Hematopoietic multipotent progenitor cell treated with erythropoietin and hydrocortisone succinate and interleukin-3 and kit ligand, for 4 days (in vitro differentiated cells): Measurements from ENCODE around the gene DYNLT4.
"Not testable (repeated sequence)": the region's sequence is repeated elsewhere in the genome, so short reads cannot be mapped to it uniquely, and the experiment has no call there.

Experiments used
- DNase-seq: peaks from one replicate; pipeline ENCODE4 v3.0.0-alpha.2; 2015

The DYNLT4 gene

DNA sequence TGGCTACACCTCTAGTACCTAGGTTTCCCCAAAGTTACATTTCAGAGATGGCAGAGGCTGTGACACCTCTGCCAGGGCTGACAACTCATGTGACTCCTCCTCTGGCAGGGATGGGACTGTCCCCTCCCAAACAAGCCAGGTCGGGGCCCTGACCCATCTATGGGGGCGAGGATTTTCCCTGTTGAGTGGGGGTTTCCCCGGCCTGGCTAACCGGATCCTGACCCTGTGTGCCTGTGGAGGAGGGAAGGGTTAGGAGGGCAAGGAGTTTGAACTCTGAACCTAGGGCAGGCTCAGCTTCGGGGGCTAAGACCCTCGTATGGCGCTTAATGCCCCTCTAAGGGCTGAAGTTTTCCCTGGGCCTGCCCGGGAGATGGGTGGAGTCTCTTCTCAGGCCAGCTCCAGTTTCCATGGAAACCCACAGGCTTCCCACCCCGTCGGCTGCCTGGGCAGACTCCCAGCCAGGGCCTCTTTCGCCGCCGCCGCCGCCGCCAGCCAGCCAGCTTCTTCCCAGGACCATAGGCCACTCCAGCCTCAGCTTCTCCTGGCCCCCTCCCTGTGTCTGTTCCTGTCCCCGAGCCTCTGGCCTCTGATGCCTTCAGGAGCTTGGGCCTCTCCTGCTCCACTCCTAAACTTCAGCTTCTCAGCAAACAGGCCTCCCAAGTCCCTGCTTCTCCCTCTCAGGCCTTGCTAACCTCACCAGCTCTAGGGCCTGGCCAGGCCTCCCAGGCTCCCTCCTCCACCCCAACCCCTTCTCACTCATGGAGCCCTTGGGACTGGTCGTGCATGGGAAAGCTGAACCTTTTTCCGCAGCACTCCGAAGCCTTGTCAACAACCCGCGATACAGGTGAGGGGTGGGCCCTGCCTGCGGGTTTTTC is 1.1 kb upstream of the DYNLT4 start, which contains the start of gene BTBD19:
TSS of gene BTBD19 (plus strand) at position 461 of the 875 bp plus-strand sequence. CDS start at position 759, 298 bp downstream.
- peak; percentile 85 for DNase-seq

DNA sequence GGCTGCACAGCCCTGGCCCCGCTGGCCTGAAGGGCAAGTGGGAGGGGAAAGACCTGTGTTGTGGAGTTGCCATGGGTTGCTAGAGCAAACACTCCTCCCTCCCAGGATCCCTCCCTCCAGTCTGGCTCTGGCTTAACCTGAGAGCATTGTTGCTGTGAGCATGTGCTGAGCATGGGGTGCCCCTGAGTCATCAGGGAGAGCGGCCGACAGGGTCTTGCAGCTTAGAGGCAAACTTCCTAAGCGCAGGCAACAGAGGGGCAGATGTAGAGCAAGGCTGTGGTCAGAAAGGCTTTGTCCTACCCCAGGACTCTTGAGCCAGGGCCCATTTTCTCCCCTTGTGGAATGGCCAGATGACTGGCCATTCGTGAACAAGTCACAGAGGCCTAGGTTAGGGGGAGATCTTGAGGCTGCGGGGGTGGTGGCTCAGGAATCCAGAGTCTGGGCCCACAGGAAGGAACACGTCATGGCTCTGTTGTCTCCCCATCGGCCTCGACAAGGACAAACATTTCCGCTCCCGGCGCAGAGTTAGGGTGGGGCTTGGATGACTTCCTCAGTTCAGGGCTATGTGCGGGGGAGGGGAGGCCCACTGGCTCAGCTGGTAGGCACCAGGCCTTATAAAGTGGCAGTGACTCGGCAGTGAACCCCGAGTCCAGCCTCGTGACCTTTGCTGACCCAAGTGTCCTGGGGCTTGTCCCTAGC is 362 bp upstream of the DYNLT4 start:
- DNase-seq = peak; percentile 98

DNA sequence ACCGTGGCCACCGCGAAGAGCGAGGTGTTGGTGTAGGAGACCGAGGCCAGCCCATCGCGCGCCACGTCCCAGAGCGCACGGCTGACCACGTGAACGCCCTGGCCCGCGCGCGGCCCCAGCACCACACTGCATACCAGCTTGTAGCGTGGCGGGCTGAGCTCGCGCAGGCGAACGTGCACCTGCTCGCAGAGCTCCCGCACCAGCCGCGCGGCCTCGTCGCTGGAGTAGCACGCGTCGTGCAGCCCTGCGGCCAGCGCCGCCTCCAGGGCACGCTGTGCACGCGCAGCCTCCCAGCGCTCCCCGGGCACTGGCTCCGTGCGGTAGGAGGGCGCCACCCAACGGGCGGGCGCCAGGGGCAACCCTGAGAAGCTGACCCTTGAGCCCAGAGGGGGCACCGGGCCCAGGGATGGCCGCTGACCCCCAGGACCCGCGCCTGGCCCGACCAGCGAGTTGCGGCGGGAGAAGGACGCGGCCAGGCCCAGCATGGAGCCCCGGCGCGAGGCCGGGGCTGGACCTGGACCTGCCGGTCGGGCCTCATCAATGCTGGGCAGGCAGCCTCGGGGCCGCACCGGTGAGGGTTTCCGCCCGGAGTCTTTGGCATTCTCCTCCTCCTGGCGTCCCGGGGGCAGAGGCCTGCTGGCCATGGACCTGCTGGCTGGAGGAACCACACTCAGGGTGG is 987 bp downstream of the DYNLT4 start:
- no peak for DNase-seq

DNA sequence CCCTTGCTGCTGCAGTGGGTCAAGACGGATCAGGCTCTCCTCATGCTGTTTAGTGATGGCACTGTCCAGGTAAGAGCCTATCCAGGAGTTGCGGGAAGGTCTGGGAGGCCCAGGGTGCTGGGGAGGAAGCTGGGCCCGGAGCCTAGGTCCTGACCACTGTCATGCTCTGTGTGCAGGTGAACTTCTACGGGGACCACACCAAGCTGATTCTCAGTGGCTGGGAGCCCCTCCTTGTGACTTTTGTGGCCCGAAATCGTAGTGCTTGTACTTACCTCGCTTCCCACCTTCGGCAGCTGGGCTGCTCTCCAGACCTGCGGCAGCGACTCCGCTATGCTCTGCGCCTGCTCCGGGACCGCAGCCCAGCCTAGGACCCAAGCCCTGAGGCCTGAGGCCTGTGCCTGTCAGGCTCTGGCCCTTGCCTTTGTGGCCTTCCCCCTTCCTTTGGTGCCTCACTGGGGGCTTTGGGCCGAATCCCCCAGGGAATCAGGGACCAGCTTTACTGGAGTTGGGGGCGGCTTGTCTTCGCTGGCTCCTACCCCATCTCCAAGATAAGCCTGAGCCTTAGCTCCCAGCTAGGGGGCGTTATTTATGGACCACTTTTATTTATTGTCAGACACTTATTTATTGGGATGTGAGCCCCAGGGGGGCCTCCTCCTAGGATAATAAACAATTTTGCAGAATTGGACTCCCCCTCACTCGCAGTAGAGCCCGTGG is 1.7 kb downstream of the DYNLT4 start:
- DNase-seq = no peak

DNA sequence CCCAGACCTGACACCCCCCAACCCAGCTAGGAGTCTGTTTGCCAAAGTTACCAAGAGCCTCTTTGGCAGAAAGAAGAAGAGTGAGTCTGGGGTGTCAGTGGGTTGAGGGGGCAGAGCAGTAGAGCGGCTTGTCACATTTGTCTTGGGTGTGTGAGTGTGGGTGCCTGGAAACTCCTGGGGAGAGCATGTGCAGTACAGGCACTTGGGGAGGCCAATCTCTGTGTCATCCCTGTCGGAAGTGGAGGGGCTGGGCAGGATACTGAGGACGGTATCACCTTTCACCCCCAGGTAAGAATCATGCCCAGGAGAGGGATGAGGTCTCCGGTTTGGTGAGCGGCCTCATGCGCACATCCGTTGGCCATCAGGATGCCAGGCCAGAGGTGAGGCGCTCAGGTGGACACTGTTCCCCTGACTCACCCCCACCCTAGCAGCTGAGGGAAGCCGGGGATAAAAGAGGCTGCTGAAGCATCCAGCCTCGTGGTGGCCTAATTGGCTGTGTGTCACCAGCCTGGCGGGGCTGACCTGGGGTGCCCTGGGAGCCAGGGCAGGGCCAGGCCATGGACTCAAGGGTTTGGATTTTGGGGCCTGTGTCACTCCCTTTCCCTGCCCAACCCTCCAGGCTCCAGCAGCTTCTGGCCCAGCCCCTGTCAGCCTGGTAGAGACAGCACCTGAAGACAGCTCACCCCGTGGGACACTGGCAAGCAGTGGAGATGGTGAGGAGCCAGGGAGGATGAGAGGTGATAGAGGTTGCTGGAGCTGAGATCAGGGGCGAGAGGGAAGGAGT is 3.6 kb downstream of the DYNLT4 start:
- DNase-seq = no peak

DNA sequence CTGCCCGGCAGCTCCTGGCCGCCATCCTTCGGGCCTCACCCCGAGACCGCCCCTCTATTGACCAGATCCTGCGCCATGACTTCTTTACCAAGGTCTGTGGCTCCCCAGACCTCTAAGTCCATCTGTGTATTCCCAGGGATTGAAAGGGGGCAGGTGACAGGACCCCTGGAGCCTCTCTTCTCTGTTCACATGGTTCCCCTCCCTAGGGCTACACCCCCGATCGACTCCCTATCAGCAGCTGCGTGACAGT is 4.2 kb downstream of the DYNLT4 start:
- DNase-seq = no peak

DNA sequence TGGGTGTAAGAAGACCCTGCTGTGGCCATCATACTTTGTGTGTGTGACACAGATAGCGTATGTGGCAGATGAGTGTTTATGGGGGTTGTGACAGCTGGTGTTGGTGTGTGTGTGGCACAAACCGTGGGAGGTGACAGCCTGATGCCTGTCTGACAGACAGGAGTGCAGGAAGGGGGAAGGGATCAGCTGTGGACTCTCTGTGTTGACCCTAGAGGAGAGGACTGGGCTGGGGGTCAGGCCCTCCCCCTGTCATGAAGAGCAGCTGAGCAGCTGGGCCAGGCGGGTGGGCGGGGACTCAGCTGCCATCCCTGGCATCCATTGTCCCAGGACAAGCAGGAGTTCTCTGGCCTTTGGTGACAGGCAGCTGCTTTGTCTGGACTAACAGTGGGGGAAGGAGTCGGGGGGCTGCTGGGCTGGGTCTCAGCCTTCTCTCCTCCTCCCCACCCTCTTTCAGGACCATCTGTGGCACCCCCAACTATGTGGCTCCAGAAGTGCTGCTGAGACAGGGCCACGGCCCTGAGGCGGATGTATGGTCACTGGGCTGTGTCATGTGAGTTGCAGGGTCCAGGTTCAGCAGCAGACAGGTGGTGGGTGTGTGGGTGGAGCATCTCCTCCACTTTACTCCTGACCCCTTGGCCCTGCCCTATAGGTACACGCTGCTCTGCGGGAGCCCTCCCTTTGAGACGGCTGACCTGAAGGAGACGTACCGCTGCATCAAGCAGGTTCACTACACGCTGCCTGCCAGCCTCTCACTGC is 4.7 kb downstream of the DYNLT4 start:
- no peak for DNase-seq

DNA sequence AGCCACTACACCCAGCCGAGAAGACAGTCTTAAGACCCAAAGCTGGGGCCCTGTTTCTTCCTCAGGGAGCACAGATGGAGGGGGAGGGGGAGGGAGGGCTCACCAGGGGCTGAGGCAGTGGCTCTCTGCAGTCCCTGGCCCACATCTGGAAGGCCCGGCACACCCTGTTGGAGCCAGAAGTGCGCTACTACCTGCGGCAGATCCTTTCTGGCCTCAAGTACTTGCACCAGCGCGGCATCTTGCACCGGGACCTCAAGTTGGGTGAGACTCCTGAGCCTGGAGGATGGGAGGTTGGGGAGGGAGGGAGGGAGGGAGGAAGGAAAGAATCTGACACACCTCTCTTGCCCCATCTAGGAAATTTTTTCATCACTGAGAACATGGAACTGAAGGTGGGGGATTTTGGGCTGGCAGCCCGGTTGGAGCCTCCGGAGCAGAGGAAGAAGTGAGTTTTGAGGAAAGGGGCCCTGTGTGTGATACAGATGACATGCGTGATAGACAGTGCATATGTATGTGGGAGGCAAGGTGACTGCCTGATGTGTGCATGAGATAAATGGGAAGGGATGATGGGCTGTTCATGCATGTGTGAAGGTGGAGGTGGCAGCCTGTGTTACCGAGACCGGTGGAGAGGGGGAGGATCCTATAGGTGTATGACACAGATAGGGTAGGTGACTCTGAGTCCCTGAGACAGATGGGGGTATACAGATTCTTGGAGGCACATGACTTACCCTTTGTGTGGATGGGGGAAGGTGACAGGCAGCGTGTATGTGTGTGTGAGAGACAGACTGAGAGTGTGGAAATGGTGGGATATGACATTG is 5.5 kb downstream of the DYNLT4 start:
- no peak for DNase-seq

DNA sequence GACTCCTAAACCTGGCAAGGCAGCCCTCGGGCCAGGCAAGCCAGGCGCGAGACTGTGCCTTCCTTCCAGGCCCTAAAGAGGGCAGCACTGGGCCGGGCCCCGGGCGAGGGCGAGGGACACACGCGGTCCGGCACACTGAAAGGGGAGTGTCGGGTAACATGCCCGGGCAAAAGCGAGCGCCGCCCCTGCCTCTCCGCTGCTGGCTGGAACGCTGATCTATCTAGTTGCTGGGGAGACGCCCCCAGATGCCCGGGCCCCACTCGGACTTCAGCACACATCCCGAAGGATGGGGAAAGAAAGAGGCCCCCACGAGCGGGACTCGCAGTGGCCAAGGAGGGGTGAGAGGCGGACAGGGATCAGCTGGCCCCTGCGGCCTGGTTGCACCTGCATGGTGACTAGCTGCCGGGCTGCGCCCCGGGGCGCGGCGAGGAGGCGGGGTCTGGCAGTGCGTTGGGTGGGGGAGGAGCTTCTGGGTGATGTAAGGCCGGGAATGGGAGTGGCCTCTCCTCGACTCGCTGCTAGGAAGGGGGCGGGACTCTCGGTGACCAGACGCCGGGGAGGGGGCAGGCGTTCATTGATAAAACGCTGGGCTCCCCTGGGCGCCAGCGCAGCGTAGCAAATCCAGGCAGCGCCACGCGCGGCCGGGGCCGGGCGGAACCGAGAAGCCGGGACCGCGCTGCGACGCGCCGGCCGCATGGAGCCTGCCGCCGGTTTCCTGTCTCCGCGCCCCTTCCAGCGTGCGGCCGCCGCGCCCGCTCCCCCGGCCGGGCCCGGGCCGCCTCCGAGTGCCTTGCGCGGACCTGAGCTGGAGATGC is 7.2 kb downstream of the DYNLT4 start, which contains the start of gene PLK3:
TSS of gene PLK3 (plus strand) at position 608 of the 815 bp plus-strand sequence. CDS start at position 695, 87 bp downstream.
- peak; percentile 99 for DNase-seq

DNA sequence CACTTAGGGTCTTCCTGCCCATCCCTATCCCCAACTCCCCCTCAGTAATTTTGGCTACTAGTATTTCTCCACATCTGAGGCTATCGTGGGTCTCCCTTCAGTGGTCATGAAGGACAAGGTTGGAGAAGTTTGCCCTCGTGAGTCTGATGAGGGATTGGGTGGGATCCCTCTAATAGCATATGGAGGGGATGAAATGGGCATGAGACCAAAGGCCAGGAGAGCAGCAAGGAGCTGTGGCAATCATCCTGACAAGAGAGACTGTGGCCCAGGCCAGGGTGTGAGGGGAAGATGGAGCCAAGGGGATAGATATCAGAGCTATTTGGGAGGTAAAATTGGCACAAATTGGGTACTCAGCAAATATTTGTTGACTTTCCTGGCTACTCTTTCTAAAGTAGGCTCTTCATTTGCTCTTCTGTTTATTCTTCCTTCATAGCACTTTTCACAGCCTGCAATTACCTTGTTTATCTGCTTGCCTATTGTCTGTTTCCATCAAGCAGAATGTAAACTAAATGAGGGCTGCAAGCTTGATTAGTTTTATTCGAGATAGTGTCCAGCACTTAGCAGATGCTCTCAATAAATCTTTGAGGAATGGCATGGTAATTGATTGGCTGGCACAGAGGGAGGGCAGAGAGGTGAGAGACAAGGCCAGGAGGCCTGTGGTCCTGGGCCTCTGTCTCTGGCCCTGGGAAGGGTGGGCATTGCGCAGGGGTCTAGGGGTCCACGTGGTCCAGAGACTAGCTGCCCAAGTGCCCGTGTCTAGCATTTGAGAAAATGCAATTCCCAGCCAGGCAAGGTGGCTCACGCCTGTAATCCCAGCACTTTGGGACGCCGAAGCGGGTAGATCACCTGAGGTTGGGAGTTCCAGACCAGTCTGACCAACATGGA is 8.4 kb downstream of the DYNLT4 start:
- DNase-seq = no peak

DNA sequence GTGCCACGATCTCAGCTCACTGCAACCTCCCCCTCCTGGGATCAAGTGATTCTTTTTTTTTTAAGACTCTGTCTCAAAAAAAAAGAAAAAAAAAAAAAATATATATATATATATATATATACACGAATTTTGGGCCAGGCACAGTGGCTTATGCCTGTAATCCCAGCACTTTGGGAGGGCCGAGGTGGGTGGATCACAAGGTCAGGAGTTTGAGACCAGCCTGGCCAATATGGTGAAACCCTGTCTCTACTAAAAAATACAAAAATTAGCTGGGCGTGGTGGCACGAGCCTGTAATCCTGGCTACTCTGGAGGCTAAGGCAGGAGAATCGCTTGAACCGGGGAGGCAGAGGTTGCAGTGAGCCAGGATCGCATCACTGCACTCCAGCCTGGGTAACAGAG is 9.3 kb downstream of the DYNLT4 start:
- DNase-seq = not testable (repeated sequence)

DNA sequence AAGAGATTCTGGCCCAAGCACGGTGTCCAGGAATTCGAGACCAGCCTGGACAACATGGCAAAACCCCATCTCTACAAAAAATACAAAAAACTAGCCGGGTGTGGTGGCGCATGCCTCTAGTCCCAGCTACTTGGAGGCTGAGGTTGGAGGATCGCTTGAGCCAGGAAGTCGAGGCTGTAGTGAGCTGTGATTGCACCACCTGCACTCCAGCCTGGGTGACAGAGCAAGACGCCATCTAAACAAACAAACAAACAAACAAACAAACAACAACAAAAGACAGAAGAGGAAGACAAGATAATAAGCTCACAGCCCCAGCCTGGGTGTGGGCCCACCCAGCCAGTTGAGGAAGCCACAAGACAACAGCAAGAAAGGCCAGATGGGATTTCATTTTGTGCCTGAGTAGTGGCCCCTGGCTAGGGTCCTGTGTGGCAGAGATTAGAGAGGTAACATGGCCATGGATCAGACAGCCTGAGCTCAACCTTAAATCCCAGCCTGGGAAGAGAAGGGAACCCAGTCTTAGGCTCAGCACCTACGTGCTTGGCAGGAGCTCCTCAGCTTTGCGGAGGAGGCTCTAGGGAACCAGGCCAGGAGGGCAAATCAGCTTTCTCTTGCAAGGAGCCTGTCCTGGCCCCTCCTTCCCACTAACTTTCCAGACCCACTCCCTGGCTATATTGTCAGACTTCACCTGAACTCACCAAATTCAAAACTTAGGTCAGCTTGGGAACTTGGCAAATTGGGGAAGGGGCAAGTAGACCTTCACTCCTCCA is 14.2 kb downstream of the DYNLT4 start:
- no peak for DNase-seq

DNA sequence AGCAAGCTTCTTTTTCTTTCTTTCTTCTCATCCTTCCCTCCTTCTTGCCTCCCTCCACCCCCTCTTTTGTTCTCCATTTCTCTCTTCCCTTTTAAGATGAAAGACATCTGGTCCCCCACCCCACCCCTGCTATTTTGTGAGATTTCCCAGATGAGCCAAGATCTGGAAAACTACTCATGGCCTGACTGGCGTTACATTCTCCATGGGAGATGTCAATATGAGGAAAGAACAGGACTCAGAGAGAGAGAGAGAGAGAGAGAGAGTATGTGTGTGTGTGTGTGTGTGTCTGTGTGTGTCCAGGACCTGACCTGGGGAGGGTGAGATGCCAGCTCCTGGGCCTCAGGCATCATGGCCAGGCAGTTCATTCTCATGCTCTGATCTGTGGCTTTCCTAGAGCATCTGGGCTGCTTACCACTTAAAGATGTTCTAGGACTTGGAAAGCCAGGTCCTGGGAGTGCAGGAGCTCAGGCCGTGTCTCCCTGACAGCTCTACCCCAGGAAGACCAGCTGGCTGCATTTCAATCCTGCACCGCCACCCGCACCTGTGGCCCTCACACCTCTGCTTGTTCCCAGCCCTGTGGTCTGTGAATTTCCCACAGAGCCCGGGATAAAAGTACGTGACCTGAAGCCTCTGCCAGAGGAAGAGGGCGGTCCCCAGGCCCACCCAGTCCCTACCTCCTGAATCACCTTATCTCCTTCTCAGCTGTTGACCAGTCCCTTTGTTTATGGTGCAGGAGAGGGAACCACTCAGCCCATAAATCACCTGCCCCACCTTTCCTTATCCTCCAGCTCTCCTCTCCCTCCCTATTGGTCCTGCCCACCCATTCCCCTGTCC is 16.0 kb downstream of the DYNLT4 start:
- DNase-seq = no peak

DNA sequence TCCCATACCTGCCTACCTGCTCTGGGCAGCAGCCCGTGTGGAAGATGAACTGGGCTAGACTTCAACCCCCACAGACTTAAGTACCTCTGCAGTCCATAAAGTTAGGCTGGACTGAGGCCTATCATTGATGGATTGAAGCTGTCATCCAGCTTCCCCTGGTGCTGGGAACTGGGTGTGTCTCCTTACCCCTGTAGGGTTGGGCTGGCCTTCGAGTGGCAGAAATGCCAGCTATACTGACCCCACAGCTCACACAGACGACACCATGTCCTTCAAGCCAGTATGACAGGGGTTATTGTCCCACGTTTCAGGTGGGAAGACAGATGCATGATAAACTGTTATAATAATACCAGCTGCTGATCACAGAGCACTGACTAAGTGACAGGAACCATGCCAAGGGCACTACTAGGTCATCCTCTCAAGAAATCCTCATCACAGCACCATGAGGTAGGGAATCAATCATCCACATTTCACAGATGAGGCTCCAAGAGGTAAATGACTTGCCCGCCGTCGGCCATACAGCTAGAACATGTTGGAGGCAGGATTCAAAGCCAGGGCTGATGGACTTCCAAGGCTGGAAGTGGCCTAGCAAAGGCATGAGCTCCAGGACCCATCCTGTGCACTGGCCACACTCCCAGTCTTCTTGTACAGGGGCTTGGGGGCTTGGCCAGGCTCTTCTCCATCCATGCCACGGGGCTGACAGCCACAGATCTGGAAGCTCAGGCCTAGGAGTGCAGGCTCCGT is 18.9 kb downstream of the DYNLT4 start, which contains the start of gene BEST4:
TSS of gene BEST4 (minus strand) at position 51 of the 741 bp plus-strand sequence. CDS start 465 bp downstream, outside the sequence.
- DNase-seq = no peak

DNA sequence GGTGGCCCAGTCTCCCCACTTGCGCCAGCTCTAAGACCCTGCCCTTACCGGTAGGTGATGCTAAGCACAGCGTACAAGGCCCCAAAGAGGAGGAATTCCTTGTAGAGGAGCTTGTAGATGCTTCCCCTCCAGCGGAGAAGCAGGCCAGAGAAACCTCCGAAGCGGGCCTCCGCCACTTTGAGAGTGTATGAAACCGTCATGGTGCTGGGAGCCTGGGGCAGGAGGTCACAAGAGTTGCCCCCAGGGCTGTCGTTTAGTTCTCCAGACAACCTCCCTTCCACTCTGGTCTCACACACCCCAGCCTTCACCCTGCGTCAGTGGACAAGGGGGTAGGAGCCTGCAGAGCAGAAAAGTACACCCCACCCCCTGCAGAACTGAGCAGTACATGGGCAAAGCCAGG is 19.6 kb downstream of the DYNLT4 start:
- DNase-seq = no peak
